Type B pancreatic cell (in vitro differentiated cells): ENCODE measurements around the gene C1R. TPM values are rescaled to one million over a fixed set of nuclear protein-coding genes. Genes with fewer than 3 reads are reported as not detected.

ENCODE experiments used
- DNase-seq: peaks from one replicate; pipeline ENCODE4 v3.0.0; 2021; ENCODE audit warnings: mixed read lengths; ENCODE audit not compliant: unreplicated experiment; ENCODE audit errors: extremely low spot score
- H3K27ac Mint-ChIP-seq: 2 replicates; pipeline ENCODE4 v1.8.0; 2021; ENCODE audit warnings: mild to moderate bottlenecking, mixed read lengths
- H3K27me3 Mint-ChIP-seq: 2 replicates; pipeline ENCODE4 v1.8.0; 2021; ENCODE audit warnings: mixed read lengths
- H3K36me3 Mint-ChIP-seq: 2 replicates; pipeline ENCODE4 v1.8.0; 2021; ENCODE audit warnings: mixed read lengths
- H3K4me1 Mint-ChIP-seq: one replicate; pipeline ENCODE4 v1.8.0; 2021; ENCODE audit warnings: mixed read lengths; ENCODE audit not compliant: unreplicated experiment
- H3K4me3 Mint-ChIP-seq: 2 replicates; pipeline ENCODE4 v1.8.0; 2021; ENCODE audit warnings: mild to moderate bottlenecking, mixed read lengths
- H3K9me3 Mint-ChIP-seq: 2 replicates; pipeline ENCODE4 v1.8.0; 2021; ENCODE audit warnings: mixed read lengths
- CTCF ChIP-seq: fragments of 200-600 bp; sonication (generic); conservative IDR thresholded peaks from 2 replicates; pipeline ENCODE4 v1.5.0; 2021; ENCODE audit warnings: antibody characterized with exemption, mild to moderate bottlenecking
- total RNA-seq: library from RNA; stranded (reverse); gene quantifications from 2 replicates; pipeline ENCODE4 v1.2.1, GENCODE V29; 2021; ENCODE audit warnings: low replicate concordance

C1R gene
- total RNA-seq, 1 donor from 2014 or later, result 6.5 TPM

DNA sequence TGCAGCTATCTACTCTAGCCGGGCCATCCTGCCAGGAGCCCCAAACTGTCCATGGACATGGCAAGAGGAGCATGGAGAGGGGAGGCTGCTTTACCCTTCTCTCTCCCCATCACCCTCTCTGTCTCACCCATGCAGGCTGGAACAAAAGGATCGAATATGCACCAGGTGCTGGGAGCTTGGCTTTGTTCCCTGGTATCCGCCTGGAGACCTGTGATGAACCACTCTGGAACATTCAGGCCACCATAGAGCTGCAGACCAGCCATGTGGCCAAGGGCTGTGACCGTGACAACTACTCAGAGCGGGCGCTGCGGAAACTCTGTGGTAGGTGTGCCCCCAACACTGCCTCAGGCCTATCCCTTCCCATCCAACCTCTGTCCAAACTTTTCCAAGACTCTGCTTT lies 43.8 kb upstream of the C1R start:
- H3K27ac Mint-ChIP-seq, result no peak overlapping the region
- peaks cover under 1% of the 10 kb centered on the region for H3K27me3 Mint-ChIP-seq
- H3K9me3 Mint-ChIP-seq, result no peaks in the 10 kb centered on the region
- DNase-seq, result no peak
- no peak for TF ChIP-seq CTCF
- H3K36me3 Mint-ChIP-seq, result peaks cover 60% of the 10 kb centered on the region
- no peak overlapping the region for H3K4me3 Mint-ChIP-seq
- peaks cover 10% of the 10 kb centered on the region for H3K4me1 Mint-ChIP-seq

DNA sequence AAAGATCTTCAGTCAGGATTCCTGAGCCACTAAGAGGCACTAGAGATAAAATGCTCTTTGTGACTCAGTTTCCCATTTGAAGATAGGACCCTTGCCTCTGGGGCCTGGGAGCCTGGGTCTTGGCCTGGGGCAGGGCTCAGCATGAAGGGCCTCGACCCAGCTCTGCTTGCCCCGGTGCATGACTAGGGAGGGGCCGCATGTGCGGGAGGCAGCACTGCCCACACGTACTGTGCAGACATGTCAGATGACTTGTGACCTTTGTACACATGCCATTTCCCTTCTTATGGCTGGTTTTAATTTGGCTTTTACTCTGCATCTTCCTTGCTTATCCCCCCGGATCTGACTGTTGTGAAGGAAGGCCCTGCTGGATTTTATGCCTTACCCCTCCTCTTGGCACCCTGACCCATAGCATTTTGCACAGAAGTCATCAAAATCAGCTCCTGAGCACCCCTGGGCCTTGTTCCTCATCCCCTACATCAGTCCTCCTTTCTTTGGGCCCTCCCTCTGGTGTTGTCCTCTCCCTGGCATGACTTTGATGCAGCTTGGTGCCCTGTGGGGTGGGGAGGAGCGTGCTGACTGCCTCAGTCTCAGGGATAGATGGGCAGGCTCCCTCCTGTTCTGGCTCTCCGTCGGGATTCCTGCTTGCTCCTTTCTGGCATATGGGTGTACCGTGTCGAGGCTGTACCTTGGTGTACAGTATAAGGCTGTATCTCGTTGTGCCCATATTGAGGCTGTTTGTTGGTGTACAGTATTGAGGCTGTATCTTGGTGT lies 42.3 kb upstream of the C1R start:
- TF ChIP-seq CTCF, result no peak
- Mint-ChIP-seq H3K36me3 (peaks cover 53% of the 10 kb centered on the region), H3K4me3 (peak overlapping the region; percentile 26), H3K4me1 (peaks cover 14% of the 10 kb centered on the region), H3K27me3 (peaks cover 5% of the 10 kb centered on the region), H3K9me3 (no peaks in the 10 kb centered on the region), H3K27ac (peak overlapping the region; percentile 59)
- no peak for DNase-seq

GRCh38 chr12:7131502-7131866 lies 39.2 kb upstream of the C1R start:
- Mint-ChIP-seq H3K36me3 (peaks cover 30% of the 10 kb centered on the region), H3K4me3 (peak overlapping the region; percentile 92), H3K9me3 (no peaks in the 10 kb centered on the region), H3K4me1 (peaks cover 14% of the 10 kb centered on the region), H3K27ac (peak overlapping the region; percentile 91), H3K27me3 (peaks cover 11% of the 10 kb centered on the region)
- no peak for DNase-seq
- no peak for TF ChIP-seq CTCF

DNA sequence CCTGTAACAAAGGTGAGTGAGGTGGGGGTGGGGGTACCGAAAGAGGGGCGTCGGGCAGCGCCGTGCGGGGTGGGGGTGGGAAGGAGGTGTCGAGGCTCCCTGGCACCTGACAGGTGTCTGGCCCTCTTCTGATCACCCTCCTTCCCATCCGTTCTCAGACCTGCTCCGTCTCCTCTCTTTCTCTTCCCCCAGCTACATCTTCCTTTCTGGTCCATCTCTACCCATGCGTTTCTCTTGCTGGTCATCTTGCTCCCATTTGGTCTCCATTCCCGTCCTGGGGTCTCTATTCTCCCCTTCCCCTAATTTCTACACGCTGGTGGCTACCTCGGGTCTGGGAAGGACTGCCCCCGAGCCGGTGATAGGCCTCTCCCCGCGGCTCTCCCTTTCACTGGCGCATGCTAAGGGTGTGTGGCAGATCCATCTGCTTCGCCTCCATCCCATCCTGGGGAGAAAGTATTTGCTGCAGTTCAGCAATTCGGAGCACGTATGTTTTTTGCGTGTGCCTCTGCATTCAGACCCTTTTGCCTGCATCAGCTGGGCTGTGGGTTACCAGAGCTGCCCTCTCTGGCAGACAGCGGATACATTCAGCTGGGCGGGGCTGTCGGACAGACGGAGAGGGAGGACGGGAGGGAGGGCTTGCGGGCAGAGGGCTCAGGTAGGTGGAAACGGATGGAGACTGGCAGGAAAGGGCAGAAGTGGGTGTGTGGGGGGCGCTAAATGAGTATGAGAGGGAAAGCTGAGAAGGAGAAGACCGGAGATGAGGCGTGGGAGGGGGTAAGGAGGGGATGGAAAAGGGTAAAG lies 38.7 kb upstream of the C1R start:
- no peak for TF ChIP-seq CTCF
- H3K4me1 Mint-ChIP-seq, result peaks cover 14% of the 10 kb centered on the region
- H3K27me3 Mint-ChIP-seq, result peaks cover 11% of the 10 kb centered on the region
- DNase-seq, result no peak
- no peaks in the 10 kb centered on the region for H3K9me3 Mint-ChIP-seq
- H3K4me3 Mint-ChIP-seq, result peak overlapping the region; percentile 92
- H3K27ac Mint-ChIP-seq, result peak overlapping the region; percentile 91
- peaks cover 26% of the 10 kb centered on the region for H3K36me3 Mint-ChIP-seq

DNA sequence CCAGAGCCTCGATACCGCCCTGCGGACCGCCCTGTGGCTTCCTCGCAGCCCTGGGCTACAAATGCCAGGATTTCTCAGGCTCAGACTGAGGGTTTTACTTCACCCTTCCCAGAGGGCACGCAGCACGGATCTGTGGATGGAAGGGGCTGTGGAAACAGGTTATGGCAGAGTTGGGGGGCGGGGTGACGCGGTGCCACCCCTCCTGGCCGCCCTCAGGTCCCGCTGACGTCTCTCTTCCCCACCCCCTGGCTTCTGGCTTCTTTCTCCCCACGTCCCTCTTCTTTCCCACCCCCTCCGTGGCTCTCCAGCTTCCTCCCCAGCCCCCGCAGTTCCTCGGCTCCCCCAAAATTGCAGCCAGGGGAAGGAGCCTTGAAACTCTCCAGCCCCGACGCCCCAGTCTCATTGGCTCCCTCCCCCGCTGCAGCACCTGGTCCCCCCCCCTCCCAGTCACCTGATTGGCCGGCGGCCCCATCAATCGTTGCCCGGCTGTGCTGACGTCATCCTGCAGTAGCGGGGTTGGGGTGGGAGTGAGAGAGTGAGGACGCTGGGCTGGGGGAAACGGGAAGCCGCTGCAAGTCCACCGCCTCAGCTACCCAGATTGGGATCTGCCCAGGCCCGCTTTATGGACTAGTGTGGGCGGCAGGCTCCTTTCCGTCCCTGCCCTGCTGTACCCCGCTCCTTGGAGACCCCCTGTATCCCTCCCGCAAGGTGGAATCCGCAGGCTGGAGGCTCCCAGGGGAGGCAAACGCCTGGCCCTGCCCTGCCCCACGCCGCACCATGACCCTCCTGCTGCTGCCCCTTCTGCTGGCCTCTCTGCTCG lies 37.8 kb upstream of the C1R start, which contains the start of gene CLSTN3:
Gene CLSTN3 (plus strand): TSS at position 500 of the 820 bp plus-strand sequence. CDS start 278 bp downstream, at position 778.
- Mint-ChIP-seq H3K27me3 (peaks cover 11% of the 10 kb centered on the region), H3K4me3 (peak within 1 kb of the TSS; percentile 92), H3K27ac (peak within 1 kb of the TSS; percentile 91), H3K36me3 (peaks cover 18% of the 10 kb centered on the region), H3K4me1 (peaks cover 14% of the 10 kb centered on the region), H3K9me3 (no peaks in the 10 kb centered on the region)
- no peak for TF ChIP-seq CTCF
- peak; percentile 85 for DNase-seq
